HepG2 (cell line): ENCODE measurements around the gene RAB1B. TPM values are rescaled to one million over a fixed set of nuclear protein-coding genes. Genes with fewer than 3 reads are reported as not detected.
A peak's percentile ranks its signal among the peaks of the same experiment; 100 is the strongest.

Experiments
- ATAC-seq: fragments of 200-7000 bp; cut with Tn5 transposase; 3 replicates; pipeline ENCODE4 v1.9.1; 2020; ENCODE audit warnings: mild to moderate bottlenecking, moderate library complexity
- BruUV-seq: library from RNA; stranded (reverse); fragments of 400-500 nt; replicated peaks from 2 replicates; lab custom pipeline; 2021; lab: Mats Ljungman, UMichigan
- CTCF ChIA-PET: fragments of 300-600 bp; formaldehyde crosslinking; extraction: SDS; loops from one replicate; lab custom pipeline; 2021; ENCODE audit warnings: low total read pairs, inconsistent platforms, low intra/inter-chr PET ratio; lab: Yijun Ruan, JAX
- POLR2A ChIA-PET: fragments of 350-600 bp; sonication (Branson Sonifier 250); formaldehyde crosslinking; loops from one replicate; lab custom pipeline; 2020; ENCODE audit warnings: antibody characterized with exemption, inconsistent platforms; lab: Yijun Ruan, JAX
- DNase-seq: peaks from one replicate; pipeline ENCODE4 v3.0.0-alpha.2; 2015; ENCODE audit warnings: low spot score
- FAIRE-seq: peaks from 3 replicates; lab custom pipeline; 2011; peaks lifted over from hg19 to GRCh38; lab: Jason Lieb, UNC
- H2AFZ ChIP-seq: one replicate; pipeline ENCODE4 v1.6.1; 2011; ENCODE audit warnings: low read length, inconsistent platforms
- H3K27ac ChIP-seq: fragments of 300-600 bp; 3 replicates; pipeline ENCODE4 v1.8.0; 2011; ENCODE audit warnings: mixed run types, mild to moderate bottlenecking, mixed read lengths, low read length, inconsistent platforms; ENCODE audit not compliant: insufficient read depth; ENCODE audit errors: extremely low read length
- H3K27me3 ChIP-seq, 2 experiments: fragments of 200-600 bp in 1 of 2; 2 replicates in 1 of 2; 3 replicates in 1 of 2; pipeline versions ENCODE4 v1.6.0 to v1.8.0; 2011; ENCODE audit warnings: low read length in 2 of 2, mild to moderate bottlenecking in 2 of 2, moderate library complexity in 2 of 2, inconsistent platforms in 1 of 2; ENCODE audit not compliant: insufficient read depth in 2 of 2, control insufficient read depth in 1 of 2
- H3K36me3 ChIP-seq, 2 experiments: fragments of 200-600 bp in 1 of 2; replicated peaks in 1 of 2; 2 replicates in 1 of 2; 3 replicates in 1 of 2; pipeline versions ENCODE4 v1.5.1 to v1.8.0; 2011; ENCODE audit warnings: low read length in 2 of 2, inconsistent platforms in 1 of 2; ENCODE audit not compliant: insufficient read depth in 2 of 2, control insufficient read depth in 1 of 2
- H3K4me1 ChIP-seq: 2 replicates; pipeline ENCODE4 v1.5.1; 2012; ENCODE audit warnings: low read length, inconsistent platforms; ENCODE audit not compliant: insufficient read depth
- H3K4me2 ChIP-seq: 2 replicates; pipeline ENCODE4 v1.6.0; 2011; ENCODE audit warnings: low read depth, low read length, inconsistent platforms
- H3K4me3 ChIP-seq, 3 experiments: fragments of 200-600 bp in 1 of 3; sonication (generic), shearing (Covaris generic) in 1 of 3; replicated peaks in 1 of 3; 2 replicates each; pipeline ENCODE4 v1.5.1; 2011 to 2016; ENCODE audit warnings: low read length in 3 of 3, inconsistent platforms in 2 of 3, low read depth in 2 of 3, mild to moderate bottlenecking in 2 of 3, control low read depth in 1 of 3, mixed read lengths in 1 of 3; ENCODE audit not compliant: insufficient read depth in 1 of 3
- H3K79me2 ChIP-seq: one replicate; pipeline ENCODE4 v1.6.1; 2011; ENCODE audit warnings: low read length, inconsistent platforms; ENCODE audit not compliant: insufficient read depth
- H3K9ac ChIP-seq: 2 replicates; pipeline ENCODE4 v1.6.0; 2011; ENCODE audit warnings: mild to moderate bottlenecking, low read depth, low read length, inconsistent platforms; ENCODE audit not compliant: insufficient read depth
- H3K9me3 ChIP-seq: 2 replicates; pipeline ENCODE4 v1.5.1; 2012; ENCODE audit warnings: mild to moderate bottlenecking, low read length
- H4K20me1 ChIP-seq: 2 replicates; pipeline ENCODE4 v1.6.0; 2011; ENCODE audit warnings: inconsistent platforms, mild to moderate bottlenecking, low read length, moderate library complexity; ENCODE audit not compliant: insufficient read depth
- KDM5A ChIP-seq: fragments of 200-600 bp; sonication (generic); IDR thresholded peaks from 2 replicates; pipeline ENCODE4 v1.7.0; 2018; ENCODE audit warnings: antibody characterized with exemption, mild to moderate bottlenecking, low read length, borderline replicate concordance
- KLF9 ChIP-seq: IDR thresholded peaks from 2 replicates; pipeline ENCODE4 v1.6.1; 2016; ENCODE audit warnings: low read depth
- MAFF ChIP-seq: IDR thresholded peaks from 2 replicates; pipeline ENCODE4 v1.6.1; 2011; ENCODE audit warnings: low read depth, low read length, improper control_type of control experiment
- MAFK ChIP-seq, 2 experiments: IDR thresholded peaks in 1 of 2; conservative IDR thresholded peaks in 1 of 2; 2 replicates each; pipeline ENCODE4 v1.6.1; 2011; ENCODE audit warnings: improper control_type of control experiment in 2 of 2, low read length in 2 of 2
- MTF2 ChIP-seq: sonication (generic); formaldehyde crosslinking; IDR thresholded peaks from 2 replicates; pipeline ENCODE4 v1.5.0; 2020; ENCODE audit warnings: missing genetic modification reagents, borderline replicate concordance
- NKX3-1 ChIP-seq: sonication (generic); formaldehyde crosslinking; IDR thresholded peaks from 2 replicates; pipeline ENCODE4 v1.5.0; 2020; ENCODE audit warnings: missing genetic modification reagents
- ZFP36 ChIP-seq: fragments of 150-350 bp; IDR thresholded peaks from 2 replicates; pipeline ENCODE4 v1.6.1; 2018; ENCODE audit warnings: borderline replicate concordance, low read length, low read depth; ENCODE audit not compliant: partially characterized antibody
- ZFY ChIP-seq: sonication (generic); formaldehyde crosslinking; IDR thresholded peaks from 2 replicates; pipeline ENCODE4 v1.4.0; 2020; ENCODE audit warnings: missing genetic modification reagents
- ZNF235 ChIP-seq: sonication (generic); formaldehyde crosslinking; IDR thresholded peaks from 2 replicates; pipeline ENCODE4 v1.8.1; 2023; ENCODE audit warnings: mild to moderate bottlenecking, missing genetic modification reagents, borderline replicate concordance
- ZNF354B ChIP-seq: sonication (generic); formaldehyde crosslinking; IDR thresholded peaks from 2 replicates; pipeline ENCODE4 v1.8.0; 2022; ENCODE audit warnings: mild to moderate bottlenecking, missing genetic modification reagents
- ZNF431 ChIP-seq: sonication (generic); formaldehyde crosslinking; IDR thresholded peaks from 2 replicates; pipeline ENCODE4 v1.9.0; 2022; ENCODE audit warnings: missing genetic modification reagents, low read depth, mild to moderate bottlenecking, borderline replicate concordance
- ZNF550 ChIP-seq: sonication (generic); formaldehyde crosslinking; IDR thresholded peaks from 2 replicates; pipeline ENCODE4 v1.4.0; 2020; ENCODE audit warnings: mild to moderate bottlenecking, missing genetic modification reagents, borderline replicate concordance
- ZNF839 ChIP-seq: sonication (generic); formaldehyde crosslinking; IDR thresholded peaks from 2 replicates; pipeline ENCODE4 v1.4.0; 2020; ENCODE audit warnings: missing genetic modification reagents, mild to moderate bottlenecking, borderline replicate concordance
- ZNF891 ChIP-seq: sonication (generic); formaldehyde crosslinking; IDR thresholded peaks from 2 replicates; pipeline ENCODE4 v1.5.0; 2020; ENCODE audit warnings: mild to moderate bottlenecking, missing genetic modification reagents
- WGBS: methylation state at CpG from one replicate; pipeline ENCODE4 v1.1.6; 2017; ENCODE audit warnings: low lambda C conversion rate; 5-methylcytosine and 5-hydroxymethylcytosine counted together
- in situ Hi-C: cut with HindIII; loops from 2 replicates; pipeline ENCODE4 v1.10.0; 2017; ENCODE audit warnings: low pct_unique_long_range_greater_than_20kb; ENCODE audit not compliant: extremely low pct_ligation_motif_present
- intact Hi-C: fragments of 100-400 bp; cut with micrococcal nuclease; formaldehyde crosslinking; loops from one replicate; pipeline ENCODE4 v1.10.0; 2022; ENCODE audit not compliant: unreplicated experiment
- polyA plus RNA-seq, 8 experiments: library from polyadenylated mRNA; depleted of rRNA in 3 of 8; stranded (reverse) in 7 of 8; unstranded in 1 of 8; fragments of >200 nt; fragmentation: Illumina TruSeq in 4 of 8; extraction: Trizol in 4 of 8; gene quantifications; 2 replicates each; pipeline versions ENCODE4 v1.2.1 to v1.2.3, GENCODE V29; 2011 to 2016; ENCODE audit warnings: low read depth in 4 of 8, missing spikeins in 1 of 8, mixed read lengths in 1 of 8; ENCODE audit not compliant: insufficient read depth in 1 of 8
- total RNA-seq, 5 experiments: library from RNA; depleted of rRNA; stranded (reverse); fragments of >200 nt; fragmentation: Illumina TruSeq; extraction: Trizol; gene quantifications; 2 replicates each; pipeline ENCODE4 v1.2.3, GENCODE V29; 2016; ENCODE audit warnings: low read depth in 1 of 5
- TF ChIP-seq, protein P1 (sequence below): sonication (generic); formaldehyde crosslinking; IDR thresholded peaks from 2 replicates; pipeline ENCODE4 v1.5.1; 2020; ENCODE audit warnings: missing genetic modification reagents, mild to moderate bottlenecking, borderline replicate concordance

Gene RAB1B
- total and polyA plus RNA-seq, 2 of the 13 experiments (the other 11 are each of a cell fraction or from before 2014, with no cell fraction given) = 77.9 to 87.9 TPM

GRCh38 chr11:66302656-66303055 lies 34.2 kb downstream of the RAB1B start:
- Histone ChIP-seq H3K27ac (no peak overlapping the region), H3K79me2 (no peaks in the 10 kb centered on the region), H3K9me3 (no peaks in the 10 kb centered on the region), H2AFZ (no peak overlapping the region), H3K36me3 (no peaks in the 10 kb centered on the region), H3K4me3 (no peak overlapping the region), H4K20me1 (no peaks in the 10 kb centered on the region), H3K9ac (no peak overlapping the region), H3K27me3 (peaks cover 1 to 11% of the 10 kb centered on the region in 2 experiments; a peak in 4 of 5 replicates), H3K4me2 (no peak overlapping the region), H3K4me1 (no peaks in the 10 kb centered on the region)
- ATAC-seq (no peak), DNase-seq (no peak), FAIRE-seq (no peak)
- CTCF ChIA-PET = no interaction called here
- POLR2A ChIA-PET = interaction anchor here (1.8 to 1.9 kb wide), 2 partner anchors 10 to 14 kb away, joined by 9 to 14 read pairs; partner anchors contain the start of gene YIF1A
- WGBS = 44% methylated on average over 12 of the region's 12 CpGs
- no TSS peak for BruUV-seq
- in situ Hi-C loops (no loop called here), intact Hi-C loops (no loop called here)
- TF ChIP-seq KDM5A (no peak), ZNF354B (CRISPR knock-in tag) (no peak), ZFY (CRISPR knock-in tag) (no peak), ZNF891 (CRISPR knock-in tag) (no peak)

DNA sequence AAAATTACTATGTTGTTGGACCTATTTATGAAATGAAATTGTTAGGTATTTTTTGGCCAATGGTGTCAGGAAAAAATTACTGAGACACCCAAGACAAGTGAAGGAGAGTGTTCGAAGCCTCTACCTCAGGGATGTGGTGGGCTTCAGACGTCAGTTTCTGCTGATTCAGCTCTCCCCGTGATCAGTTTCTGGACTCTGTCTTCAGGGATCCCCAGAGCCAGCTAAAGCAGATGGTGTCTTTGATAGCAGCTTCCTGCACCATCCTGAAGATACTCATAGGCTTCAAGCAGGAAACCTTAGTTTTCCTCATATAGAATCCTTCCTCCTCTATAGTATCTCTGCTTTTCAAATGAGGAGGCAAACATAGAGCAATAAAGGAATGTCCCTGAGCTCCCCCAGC lies 41.0 kb downstream of the RAB1B start:
- TF ChIP-seq KLF9 (CRISPR knock-in tag) (no peak), ZNF235 (CRISPR knock-in tag) (no peak), NKX3-1 (CRISPR knock-in tag) (no peak), ZNF431 (no peak), ZNF839 (CRISPR knock-in tag) (no peak), MAFF (peak; percentile 78), ZNF550 (CRISPR knock-in tag) (no peak), MAFK (conservative IDR thresholded peaks at IDR 0.05 in 1 of 2, IDR thresholded peaks at IDR 0.05 in 1 of 2; ENCODE audit: low read length in 2 of 2) (peak; percentile 70 to 87), ZFP36 (no peak), MTF2 (CRISPR knock-in tag) (no peak)
- TF ChIP-seq, protein P1, sequence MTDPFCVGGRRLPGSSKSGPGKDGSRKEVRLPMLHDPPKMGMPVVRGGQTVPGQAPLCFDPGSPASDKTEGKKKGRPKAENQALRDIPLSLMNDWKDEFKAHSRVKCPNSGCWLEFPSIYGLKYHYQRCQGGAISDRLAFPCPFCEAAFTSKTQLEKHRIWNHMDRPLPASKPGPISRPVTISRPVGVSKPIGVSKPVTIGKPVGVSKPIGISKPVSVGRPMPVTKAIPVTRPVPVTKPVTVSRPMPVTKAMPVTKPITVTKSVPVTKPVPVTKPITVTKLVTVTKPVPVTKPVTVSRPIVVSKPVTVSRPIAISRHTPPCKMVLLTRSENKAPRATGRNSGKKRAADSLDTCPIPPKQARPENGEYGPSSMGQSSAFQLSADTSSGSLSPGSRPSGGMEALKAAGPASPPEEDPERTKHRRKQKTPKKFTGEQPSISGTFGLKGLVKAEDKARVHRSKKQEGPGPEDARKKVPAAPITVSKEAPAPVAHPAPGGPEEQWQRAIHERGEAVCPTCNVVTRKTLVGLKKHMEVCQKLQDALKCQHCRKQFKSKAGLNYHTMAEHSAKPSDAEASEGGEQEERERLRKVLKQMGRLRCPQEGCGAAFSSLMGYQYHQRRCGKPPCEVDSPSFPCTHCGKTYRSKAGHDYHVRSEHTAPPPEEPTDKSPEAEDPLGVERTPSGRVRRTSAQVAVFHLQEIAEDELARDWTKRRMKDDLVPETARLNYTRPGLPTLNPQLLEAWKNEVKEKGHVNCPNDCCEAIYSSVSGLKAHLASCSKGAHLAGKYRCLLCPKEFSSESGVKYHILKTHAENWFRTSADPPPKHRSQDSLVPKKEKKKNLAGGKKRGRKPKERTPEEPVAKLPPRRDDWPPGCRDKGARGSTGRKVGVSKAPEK = no peak
- ATAC-seq (no peak), FAIRE-seq (no peak), DNase-seq (no peak)
- BruUV-seq = no TSS peak
- Histone ChIP-seq H3K27me3 (peaks cover 1 to 9% of the 10 kb centered on the region in 2 experiments; a peak in 1 of 5 replicates), H3K36me3 (no peaks in the 10 kb centered on the region), H4K20me1 (no peaks in the 10 kb centered on the region), H2AFZ (no peak overlapping the region), H3K4me2 (no peak overlapping the region), H3K4me1 (peaks cover 34% of the 10 kb centered on the region), H3K4me3 (no peak overlapping the region), H3K9ac (no peak overlapping the region), H3K27ac (no peak overlapping the region), H3K79me2 (no peaks in the 10 kb centered on the region), H3K9me3 (no peaks in the 10 kb centered on the region)
- WGBS = 18% methylated on average over 3 of the region's 3 CpGs
- in situ Hi-C loops (no loop called here), intact Hi-C loops (no loop called here)
- ChIA-PET CTCF (interaction anchor here (0.8 kb wide), 1 partner anchor 21 kb away, joined by 3 read pairs; the partner anchor contains the start of gene YIF1A), POLR2A (interaction anchor here (1.2 to 5.2 kb wide), 2 partner anchors 9 to 22 kb away, joined by 4 to 121 read pairs; partner anchors contain the start of gene YIF1A)
